GM12873 (cell line): Measurements from ENCODE around the gene MOSMO.

Experiments
- TF ChIP-seq, protein P1 (sequence below): IDR thresholded peaks from 2 replicates; pipeline ENCODE4 v1.5.1; 2012; ENCODE audit warnings: low read depth, mild to moderate bottlenecking, moderate library complexity, low read length, control low read depth; ENCODE audit not compliant: insufficient read depth; ENCODE audit errors: missing control alignments

Gene MOSMO

DNA sequence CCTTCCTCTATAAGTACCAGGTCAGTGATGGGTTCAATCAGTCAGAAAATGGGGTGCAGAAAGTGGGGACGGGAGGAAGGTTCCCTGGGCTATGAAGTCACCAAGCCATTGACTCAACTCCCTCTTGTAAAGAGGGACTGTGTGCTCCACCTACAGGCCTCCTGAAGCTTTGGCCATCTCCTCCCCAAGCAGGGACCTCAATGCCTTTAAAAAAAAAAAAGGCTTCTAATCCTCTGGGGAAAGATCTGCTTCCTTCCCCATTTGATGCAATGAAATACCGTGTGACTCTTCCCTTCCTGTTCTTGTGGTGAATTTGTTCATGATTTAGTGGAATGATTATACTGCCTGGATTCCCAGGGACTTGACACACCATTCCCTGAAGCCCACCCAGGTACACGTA, 115.2 kb downstream of the MOSMO start:
- TF ChIP-seq, protein P1, sequence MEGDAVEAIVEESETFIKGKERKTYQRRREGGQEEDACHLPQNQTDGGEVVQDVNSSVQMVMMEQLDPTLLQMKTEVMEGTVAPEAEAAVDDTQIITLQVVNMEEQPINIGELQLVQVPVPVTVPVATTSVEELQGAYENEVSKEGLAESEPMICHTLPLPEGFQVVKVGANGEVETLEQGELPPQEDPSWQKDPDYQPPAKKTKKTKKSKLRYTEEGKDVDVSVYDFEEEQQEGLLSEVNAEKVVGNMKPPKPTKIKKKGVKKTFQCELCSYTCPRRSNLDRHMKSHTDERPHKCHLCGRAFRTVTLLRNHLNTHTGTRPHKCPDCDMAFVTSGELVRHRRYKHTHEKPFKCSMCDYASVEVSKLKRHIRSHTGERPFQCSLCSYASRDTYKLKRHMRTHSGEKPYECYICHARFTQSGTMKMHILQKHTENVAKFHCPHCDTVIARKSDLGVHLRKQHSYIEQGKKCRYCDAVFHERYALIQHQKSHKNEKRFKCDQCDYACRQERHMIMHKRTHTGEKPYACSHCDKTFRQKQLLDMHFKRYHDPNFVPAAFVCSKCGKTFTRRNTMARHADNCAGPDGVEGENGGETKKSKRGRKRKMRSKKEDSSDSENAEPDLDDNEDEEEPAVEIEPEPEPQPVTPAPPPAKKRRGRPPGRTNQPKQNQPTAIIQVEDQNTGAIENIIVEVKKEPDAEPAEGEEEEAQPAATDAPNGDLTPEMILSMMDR: peak; percentile 31

DNA sequence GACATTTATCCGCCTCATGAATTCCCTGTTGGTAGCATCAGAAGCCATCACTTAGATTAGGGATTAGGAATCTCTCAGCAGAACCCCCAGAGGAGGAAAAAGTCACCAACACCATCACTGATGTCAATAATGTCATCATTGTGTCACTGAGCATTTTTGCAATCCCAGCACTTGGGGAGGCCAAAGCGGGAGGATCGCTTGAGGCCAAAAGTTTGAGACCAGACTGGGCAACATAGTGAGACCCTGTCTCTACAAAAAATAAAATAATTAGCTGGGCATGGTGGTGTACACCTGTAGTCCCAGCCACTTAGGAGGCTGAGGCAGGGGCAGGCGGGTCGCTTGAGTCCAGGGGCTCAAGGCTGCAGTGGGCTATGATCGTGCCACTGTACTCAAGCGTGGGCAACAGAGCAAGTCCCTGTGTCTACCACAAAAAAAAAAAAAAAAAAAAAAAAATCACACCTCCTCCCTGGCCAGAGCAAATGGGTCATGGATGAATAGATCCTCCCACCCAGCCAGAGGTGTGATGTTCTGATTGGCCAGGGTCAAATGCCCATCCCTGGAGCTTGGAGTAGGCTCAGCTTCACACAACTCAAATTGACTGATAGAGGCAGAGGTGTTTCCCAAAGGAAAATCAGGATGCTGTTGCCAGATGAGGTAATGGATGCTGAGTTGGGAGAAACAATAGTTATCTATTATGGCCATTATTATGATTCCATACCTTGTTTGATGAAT, 116.0 kb downstream of the MOSMO start:
- TF ChIP-seq, protein P1: no peak

DNA sequence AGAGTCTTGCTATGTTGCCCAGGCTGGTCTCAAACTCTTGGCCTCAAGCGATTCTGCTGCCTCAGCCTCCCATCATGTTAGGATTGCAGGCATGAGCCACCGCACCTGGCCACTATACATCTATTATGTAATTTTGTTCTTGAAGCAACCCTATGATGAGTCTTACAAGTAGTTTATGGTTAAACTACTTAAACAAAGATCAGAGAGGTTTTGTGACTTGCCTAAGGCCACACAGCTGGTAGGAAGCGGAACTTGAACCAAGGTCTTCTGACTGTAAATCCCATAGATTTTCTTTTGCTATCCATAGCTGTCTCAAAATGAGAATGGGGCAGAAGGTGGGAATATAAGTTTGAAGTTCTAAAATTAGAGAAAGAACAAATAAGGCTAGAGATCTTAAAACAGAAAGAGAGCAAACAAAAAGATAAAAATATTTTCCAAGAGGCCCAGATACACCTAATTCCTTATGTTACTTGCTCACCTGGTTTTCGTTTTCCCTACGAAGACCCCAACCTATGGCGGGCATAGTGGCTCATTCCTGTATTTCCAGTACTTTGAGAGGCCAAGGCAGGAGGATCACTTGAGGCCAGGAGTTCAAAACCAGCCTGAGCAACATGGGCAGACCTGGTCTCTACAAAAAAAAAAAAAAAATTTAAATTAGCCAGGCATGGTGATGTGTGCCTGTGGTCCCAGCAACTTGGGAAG, 116.8 kb downstream of the MOSMO start:
- TF ChIP-seq, protein P1: no peak

DNA sequence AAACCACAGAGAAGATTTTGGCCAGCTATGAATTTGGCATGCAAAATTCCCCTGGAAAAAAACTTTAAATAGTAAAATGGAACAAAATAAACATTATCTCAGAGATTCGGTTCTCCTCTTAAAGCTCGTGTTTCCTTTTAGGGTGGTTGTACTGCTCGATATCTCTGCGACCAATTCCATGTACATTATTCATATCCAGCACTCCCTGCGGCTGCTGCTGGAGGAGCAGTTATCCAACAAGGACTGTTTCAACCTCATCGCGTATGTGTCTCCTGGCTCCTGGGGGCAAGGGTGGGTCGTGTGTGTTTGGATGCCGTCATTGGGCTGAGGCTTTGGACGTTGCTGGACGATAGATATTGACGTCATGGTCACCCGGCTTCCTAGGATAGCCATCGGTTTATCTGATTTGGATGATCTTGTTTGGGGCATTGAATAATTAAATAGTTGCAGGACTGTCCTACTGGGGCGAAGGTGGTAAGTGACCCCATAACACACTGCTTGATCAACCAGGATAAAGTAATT, 118.2 kb downstream of the MOSMO start:
- TF ChIP-seq, protein P1: no peak

DNA sequence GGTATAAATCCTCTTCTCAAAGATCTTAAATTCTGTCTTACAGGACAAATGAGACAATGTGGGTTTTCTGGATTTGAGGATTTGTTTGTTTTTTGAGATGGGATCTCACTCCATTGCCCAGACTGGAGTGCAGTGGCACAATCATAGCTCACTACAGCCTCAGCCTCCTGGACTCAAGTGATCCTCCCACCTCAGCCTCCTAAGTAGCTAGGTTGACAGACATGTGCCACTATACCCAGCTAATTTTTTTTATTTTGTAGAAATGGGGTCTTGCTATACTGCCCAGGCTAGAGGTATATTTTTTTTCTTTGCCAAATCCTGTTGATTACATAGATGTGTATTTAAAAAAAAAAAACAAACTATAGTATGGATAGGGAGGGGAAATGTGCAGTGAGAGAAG, 122.6 kb downstream of the MOSMO start:
- TF ChIP-seq, protein P1: no peak

DNA sequence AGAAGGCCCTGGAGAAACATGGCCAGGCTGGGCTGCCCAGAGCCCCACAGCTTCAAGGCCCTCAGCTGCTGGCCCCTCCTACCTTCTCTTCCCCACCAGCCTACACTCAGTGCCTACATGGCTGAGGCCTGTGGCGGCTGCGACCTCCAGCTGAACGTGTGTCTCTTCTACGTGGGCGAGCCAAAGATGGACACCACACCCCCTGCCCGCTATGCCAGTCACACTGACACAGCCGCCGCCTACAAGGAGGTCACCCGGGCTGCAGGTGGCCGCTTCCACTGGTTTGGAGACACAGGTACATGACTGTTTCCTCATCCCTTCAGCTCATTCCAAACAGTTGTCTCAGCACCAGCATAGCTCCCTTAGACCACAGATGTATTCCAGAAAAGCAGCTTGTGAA, 124.9 kb downstream of the MOSMO start:
- TF ChIP-seq, protein P1: no peak
